PC-3 (cell line): ENCODE measurements around the gene GPR176.

Source experiments
- CTCF ChIP-seq: fragments of 300-600 bp; sonication (generic); conservative IDR thresholded peaks from 2 replicates; pipeline ENCODE4 v1.5.1; 2017; ENCODE audit warnings: antibody characterized with exemption, low read depth, mild to moderate bottlenecking, low read length
- EZH2 ChIP-seq: fragments of 300-600 bp; sonication (generic); IDR thresholded peaks from one replicate; pipeline ENCODE4 v1.6.1; 2017; ENCODE audit warnings: antibody characterized with exemption, mild to moderate bottlenecking, low read length; ENCODE audit not compliant: unreplicated experiment
- EZH2phosphoT487 ChIP-seq: fragments of 300-600 bp; sonication (generic); IDR thresholded peaks from 2 replicates; pipeline ENCODE4 v1.6.1; 2018; ENCODE audit warnings: mild to moderate bottlenecking, antibody characterized with exemption, low read length, borderline replicate concordance

DNA sequence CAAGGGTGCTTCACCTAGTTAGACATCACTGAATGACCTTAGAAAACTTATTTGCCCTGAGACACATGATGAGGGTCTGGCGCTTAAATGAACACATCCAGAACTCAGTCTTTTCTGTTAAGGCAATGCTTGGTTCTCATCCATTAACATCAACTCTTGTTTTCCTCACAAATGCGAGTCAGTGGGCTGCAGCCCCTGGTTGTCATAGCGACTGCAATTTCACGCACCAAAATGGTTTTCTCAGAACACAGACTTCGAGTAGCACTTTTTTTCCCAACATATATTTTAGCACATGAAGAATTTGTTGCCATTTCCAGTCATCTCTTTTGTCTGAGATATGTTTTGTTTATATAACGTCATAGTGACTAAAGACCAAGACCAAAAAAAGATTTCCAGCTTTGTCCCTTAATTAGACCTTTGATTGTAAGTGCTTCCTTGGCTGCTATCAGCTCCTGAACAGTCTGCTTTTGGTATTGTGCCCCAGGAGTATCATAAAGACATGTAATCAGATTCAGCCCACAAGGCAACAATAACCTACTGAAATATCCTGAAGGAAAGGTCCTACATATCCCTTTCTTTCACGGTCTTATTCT lies 68.5 kb downstream of the GPR176 start:
- no peak for TF ChIP-seq CTCF
- TF ChIP-seq EZH2phosphoT487, result no peak
- no peak for TF ChIP-seq EZH2
